Uterus (tissue), 2 donors: ENCODE results near the gene CLIP2.

Experiments used
- POLR2A ChIP-seq, 2 donors: fragments of 450-650 bp; IDR thresholded peaks; one replicate each; pipeline ENCODE4 v1.6.1; 2016; ENCODE audit warnings: antibody characterized with exemption in 2 of 2, mild to moderate bottlenecking in 1 of 2, moderate library complexity in 1 of 2
- TF ChIP-seq, protein P1 (sequence below), 4 experiments: fragments of 200-600 bp in 2 of 4; fragments of 450-650 bp in 2 of 4; sonication (generic) in 2 of 4; IDR thresholded peaks; one replicate each; pipeline ENCODE4 v1.5.1; 2016 to 2019; ENCODE audit warnings: antibody characterized with exemption in 4 of 4, mild to moderate bottlenecking in 2 of 4, moderate library complexity in 1 of 4

- TF ChIP-seq, protein P1, sequence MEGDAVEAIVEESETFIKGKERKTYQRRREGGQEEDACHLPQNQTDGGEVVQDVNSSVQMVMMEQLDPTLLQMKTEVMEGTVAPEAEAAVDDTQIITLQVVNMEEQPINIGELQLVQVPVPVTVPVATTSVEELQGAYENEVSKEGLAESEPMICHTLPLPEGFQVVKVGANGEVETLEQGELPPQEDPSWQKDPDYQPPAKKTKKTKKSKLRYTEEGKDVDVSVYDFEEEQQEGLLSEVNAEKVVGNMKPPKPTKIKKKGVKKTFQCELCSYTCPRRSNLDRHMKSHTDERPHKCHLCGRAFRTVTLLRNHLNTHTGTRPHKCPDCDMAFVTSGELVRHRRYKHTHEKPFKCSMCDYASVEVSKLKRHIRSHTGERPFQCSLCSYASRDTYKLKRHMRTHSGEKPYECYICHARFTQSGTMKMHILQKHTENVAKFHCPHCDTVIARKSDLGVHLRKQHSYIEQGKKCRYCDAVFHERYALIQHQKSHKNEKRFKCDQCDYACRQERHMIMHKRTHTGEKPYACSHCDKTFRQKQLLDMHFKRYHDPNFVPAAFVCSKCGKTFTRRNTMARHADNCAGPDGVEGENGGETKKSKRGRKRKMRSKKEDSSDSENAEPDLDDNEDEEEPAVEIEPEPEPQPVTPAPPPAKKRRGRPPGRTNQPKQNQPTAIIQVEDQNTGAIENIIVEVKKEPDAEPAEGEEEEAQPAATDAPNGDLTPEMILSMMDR (IDR thresholded peaks at IDR 0.05): no peak
- TF ChIP-seq POLR2A (IDR thresholded peaks at IDR 0.05): no peak
Measured at GRCh38 chr7:74312418-74313028, 23.3 kb downstream of the CLIP2 start.
